Caki2 (cell line): ENCODE data around the gene MTMR11. TPM values are rescaled to one million over a fixed set of nuclear protein-coding genes. Genes with fewer than 3 reads are reported as not detected.

Experiments
- DNase-seq: peaks from one replicate; pipeline ENCODE4 v3.0.0-alpha.2; 2015; ENCODE audit warnings: low read depth
- in situ Hi-C: cut with HindIII; loops from 2 replicates; pipeline ENCODE4 v1.10.0; 2016; ENCODE audit warnings: low sequenced_read_pairs, low pct_unique_long_range_greater_than_20kb, mixed read lengths
- total RNA-seq: library from RNA; depleted of rRNA; stranded (reverse); fragments of >200 nt; shearing (Covaris generic); gene quantifications from 2 replicates; pipeline ENCODE4 v1.2.3, GENCODE V29; 2014; ENCODE audit warnings: low replicate concordance; rRNA removed

The MTMR11 gene
- total RNA-seq, 1 experiment from 2014 or later: 13.8 TPM

DNA sequence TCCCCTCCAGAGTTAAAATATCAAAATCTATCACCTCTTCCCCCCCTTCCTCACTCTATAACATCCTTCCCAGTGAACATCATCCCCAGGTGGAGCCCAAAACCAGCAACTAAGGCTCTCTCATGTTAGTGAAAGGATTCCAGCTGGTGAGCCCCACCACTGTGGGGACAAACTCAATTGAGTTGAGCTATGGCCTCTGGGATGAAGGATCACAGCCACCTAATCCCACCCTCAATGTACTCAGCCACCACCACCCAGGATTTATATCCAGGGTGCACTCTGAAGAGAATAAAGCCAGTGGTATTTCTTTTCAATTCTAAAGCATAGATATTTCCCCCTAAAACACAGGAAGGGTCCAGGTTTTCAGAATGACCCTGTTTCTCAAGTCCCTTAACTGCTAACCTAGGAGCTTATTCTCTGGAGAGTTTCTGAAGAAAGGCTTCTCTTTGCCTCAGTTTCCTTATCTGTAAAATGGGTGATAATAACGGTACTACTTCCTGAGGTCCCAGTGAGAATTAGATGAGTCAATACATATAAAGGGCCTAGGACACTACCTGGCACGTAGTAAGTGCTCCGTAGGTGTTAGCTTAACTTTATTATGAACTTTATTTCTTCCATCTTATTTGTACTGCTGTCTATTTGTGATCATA is 53.0 kb downstream of the MTMR11 start:
- in situ Hi-C loops: no loop called here
- no peak for DNase-seq

DNA sequence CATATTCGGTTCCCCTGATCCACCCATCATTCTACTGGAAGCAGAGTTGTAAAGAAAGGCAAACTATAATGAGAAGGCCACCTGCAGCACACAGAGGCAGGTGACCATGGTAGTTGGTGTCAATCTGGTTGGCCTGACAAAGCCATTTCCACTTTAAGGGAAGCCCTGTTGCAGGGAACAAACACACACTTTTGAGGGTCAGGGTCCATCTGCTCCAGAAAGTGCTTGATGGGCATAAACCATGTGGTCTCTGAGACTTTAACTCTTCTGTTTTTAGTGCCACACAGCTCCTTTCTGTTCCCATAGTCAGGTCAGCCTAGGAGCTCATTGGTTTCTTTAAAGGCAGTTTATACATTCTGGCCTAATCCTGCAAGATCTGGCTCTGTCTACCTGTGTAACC is 54.8 kb downstream of the MTMR11 start:
- DNase-seq: no peak
- in situ Hi-C loops: no loop called here

DNA sequence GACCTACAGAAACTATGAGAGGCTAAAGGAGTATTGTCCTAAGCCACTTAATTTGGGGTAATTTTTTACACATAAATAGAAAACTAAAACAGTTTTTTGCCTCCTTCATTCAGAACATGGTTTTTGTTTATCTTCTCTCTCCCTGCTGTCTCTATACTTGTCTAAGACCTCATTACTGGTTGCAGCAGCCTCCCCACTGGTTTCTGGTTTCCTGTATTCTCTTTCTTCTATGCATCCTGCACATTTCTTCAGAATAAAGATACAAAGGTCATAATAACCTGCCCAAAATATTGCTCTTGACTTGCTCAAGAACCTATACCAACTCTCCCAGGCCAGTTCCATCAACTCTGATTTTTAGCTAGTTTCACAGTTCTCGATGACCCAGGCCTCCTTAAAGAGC is 57.1 kb downstream of the MTMR11 start:
- in situ Hi-C loops: no loop called here
- no peak for DNase-seq

Other genes starting within 250 kb of the MTMR11 start
- not detected in 2 replicates for gene FCGR1A, start 154.2 kb downstream of the MTMR11 start, total RNA-seq
- gene BOLA1, start 37.3 kb downstream of the MTMR11 start, total RNA-seq: 33.7 and 67.6 TPM in 2 replicates
- gene SV2A, start 19.0 kb downstream of the MTMR11 start, total RNA-seq: 0.09 TPM in 1 of 2 replicates, not detected in the other
- gene SF3B4, start 9.1 kb downstream of the MTMR11 start, total RNA-seq: 28.3 and 30.6 TPM in 2 replicates
- gene OTUD7B, start 73.8 kb upstream of the MTMR11 start, total RNA-seq: 4.0 and 16.5 TPM in 2 replicates
- 12.6 and 15.6 TPM in 2 replicates for gene VPS45, start 130.9 kb upstream of the MTMR11 start, total RNA-seq
- 4.0 and 8.0 TPM in 2 replicates for gene PLEKHO1, start 213.0 kb upstream of the MTMR11 start, total RNA-seq